HCT116 (cell line): ENCODE data around the gene TOPORS. TPM values are rescaled to one million over a fixed set of nuclear protein-coding genes. Genes with fewer than 3 reads are reported as not detected.

Experiments used
- ATAC-seq: fragments of 200-7000 bp; cut with Tn5 transposase; 2 replicates; pipeline ENCODE4 v1.9.1; 2020; ENCODE audit warnings: mild to moderate bottlenecking, moderate library complexity
- BruUV-seq: library from RNA; stranded (reverse); fragments of 400-500 nt; replicated peaks from 2 replicates; lab custom pipeline; 2021; lab: Mats Ljungman, UMichigan
- CTCF ChIA-PET: fragments of 300-600 bp; sonication (Branson Sonifier 250); formaldehyde crosslinking; loops from one replicate; lab custom pipeline; 2021; ENCODE audit warnings: antibody characterized with exemption; lab: Charles Lee
- POLR2A ChIA-PET: fragments of 300-600, 350-600 bp; sonication (Branson Sonifier 250); formaldehyde crosslinking; loops from one replicate; lab custom pipeline; 2021; ENCODE audit warnings: antibody characterized with exemption; lab: Charles Lee
- RAD21 ChIA-PET, 2 experiments: fragments of 300-600 bp; sonication (Branson Sonifier 250); formaldehyde crosslinking; loops; one replicate each; lab custom pipeline; 2023; ENCODE audit warnings: low total read pairs in 2 of 2; ENCODE audit not compliant: uncharacterized antibody in 2 of 2, unreplicated experiment in 2 of 2, low non-redundant PET in 1 of 2; lab: Charles Lee
- DNase-seq: peaks from one replicate; pipeline ENCODE4 v3.0.0-alpha.2; 2010; ENCODE audit warnings: low read depth, low spot score
- H2AFZ ChIP-seq: fragments of 200-600 bp; shearing (Covaris generic), sonication (generic); 2 replicates; pipeline ENCODE4 v1.6.1; 2017; ENCODE audit warnings: low read depth, mixed run types, mixed read lengths, antibody characterized with exemption, low read length; ENCODE audit not compliant: poor library complexity, severe bottlenecking
- H3K27ac ChIP-seq: 2 replicates; pipeline ENCODE4 v1.5.1; 2012; ENCODE audit warnings: low read depth, low read length
- H3K27me3 ChIP-seq: fragments of 200-600 bp; sonication (generic); 2 replicates; pipeline ENCODE4 v1.6.1; 2016; ENCODE audit warnings: mixed run types, low read length, mixed read lengths; ENCODE audit not compliant: insufficient read depth
- H3K36me3 ChIP-seq, 2 experiments: fragments of 200-500 bp in 1 of 2; fragments of 200-600 bp in 1 of 2; sonication (Bioruptor generic) in 1 of 2; sonication (generic) in 1 of 2; 2 replicates each; pipeline versions ENCODE4 v1.5.1 to v1.6.1; 2014 to 2016; ENCODE audit warnings: low read length in 2 of 2, inconsistent platforms in 1 of 2, mixed read lengths in 1 of 2, mixed run types in 1 of 2; ENCODE audit not compliant: insufficient read depth in 2 of 2, control insufficient read depth in 1 of 2
- H3K4me1 ChIP-seq, 2 experiments: fragments of 200-600 bp in 1 of 2; sonication (generic) in 1 of 2; 2 replicates each; pipeline versions ENCODE4 v1.5.1 to v1.6.1; 2012 to 2017; ENCODE audit warnings: low read length in 2 of 2, inconsistent platforms in 1 of 2, mild to moderate bottlenecking in 1 of 2, mixed read lengths in 1 of 2, mixed run types in 1 of 2, moderate library complexity in 1 of 2; ENCODE audit not compliant: insufficient read depth in 2 of 2, control insufficient read depth in 1 of 2
- H3K4me2 ChIP-seq: fragments of 200-600 bp; sonication (generic); 2 replicates; pipeline ENCODE4 v1.6.1; 2017; ENCODE audit warnings: mixed run types, low read length, mixed read lengths
- H3K4me3 ChIP-seq, 2 experiments: fragments of 200-600 bp in 1 of 2; sonication (generic) in 1 of 2; replicated peaks in 1 of 2; 2 replicates each; pipeline ENCODE4 v1.5.1; 2011 to 2016; ENCODE audit warnings: low read length in 2 of 2, control low read depth in 1 of 2, low read depth in 1 of 2, mild to moderate bottlenecking in 1 of 2, mixed read lengths in 1 of 2, mixed run types in 1 of 2
- H3K79me2 ChIP-seq: fragments of 200-600 bp; sonication (generic); 2 replicates; pipeline ENCODE4 v1.6.1; 2017; ENCODE audit warnings: mild to moderate bottlenecking, mixed run types, low read length, moderate library complexity, mixed read lengths; ENCODE audit not compliant: insufficient read depth
- H3K9ac ChIP-seq: fragments of 200-600 bp; sonication (generic); 2 replicates; pipeline ENCODE4 v1.6.1; 2016; ENCODE audit warnings: low read length, mixed read lengths
- H3K9me2 ChIP-seq: fragments of 200-600 bp; sonication (generic), shearing (Covaris generic); 2 replicates; pipeline ENCODE4 v1.6.1; 2017; ENCODE audit warnings: mixed run types, mild to moderate bottlenecking, moderate library complexity; ENCODE audit not compliant: insufficient read depth
- H3K9me3 ChIP-seq, 2 experiments: fragments of 200-500 bp in 1 of 2; fragments of 200-600 bp in 1 of 2; sonication (Bioruptor generic) in 1 of 2; sonication (generic) in 1 of 2; 2 replicates each; pipeline ENCODE4 v1.6.1; 2014 to 2017; ENCODE audit warnings: low read length in 2 of 2, mixed read lengths in 2 of 2, inconsistent platforms in 1 of 2, low read depth in 1 of 2, mild to moderate bottlenecking in 1 of 2, mixed run types in 1 of 2, moderate library complexity in 1 of 2; ENCODE audit not compliant: control insufficient read depth in 1 of 2, insufficient read depth in 1 of 2
- H4K20me1 ChIP-seq: fragments of 200-600 bp; sonication (generic), shearing (Covaris generic); 2 replicates; pipeline ENCODE4 v1.6.1; 2017; ENCODE audit warnings: mixed run types, mild to moderate bottlenecking, moderate library complexity; ENCODE audit not compliant: insufficient read depth
- EGR1 ChIP-seq: IDR thresholded peaks from 2 replicates; pipeline ENCODE4 v1.6.1; 2012; ENCODE audit warnings: low read depth
- EZH2 ChIP-seq: fragments of 200-600 bp; sonication (generic); IDR thresholded peaks from 2 replicates; pipeline ENCODE4 v1.6.1; 2017; ENCODE audit warnings: antibody characterized with exemption, mixed run types
- JUND ChIP-seq: IDR thresholded peaks from 2 replicates; pipeline ENCODE4 v1.6.1; 2012
- POLR2A ChIP-seq: IDR thresholded peaks from 2 replicates; pipeline ENCODE4 v1.7.0; 2011; ENCODE audit warnings: borderline replicate concordance; ENCODE audit not compliant: insufficient read depth, insufficient read length; ENCODE audit errors: extremely low read depth
- RAD21 ChIP-seq: IDR thresholded peaks from 2 replicates; pipeline ENCODE4 v1.6.1; 2012; ENCODE audit warnings: low read depth, mild to moderate bottlenecking
- SIN3A ChIP-seq: IDR thresholded peaks from 2 replicates; pipeline ENCODE4 v1.6.1; 2012; ENCODE audit warnings: low read depth
- SP1 ChIP-seq: IDR thresholded peaks from 2 replicates; pipeline ENCODE4 v1.6.1; 2012; ENCODE audit warnings: low read depth
- TCF7L2 ChIP-seq: IDR thresholded peaks from 2 replicates; pipeline ENCODE4 v1.7.0; 2011; ENCODE audit warnings: borderline replicate concordance, inconsistent platforms; ENCODE audit not compliant: insufficient read depth, insufficient read length; ENCODE audit errors: extremely low read depth
- ZFX ChIP-seq: fragments of 450-650 bp; IDR thresholded peaks from 2 replicates; pipeline ENCODE4 v1.6.1; 2017
- intact Hi-C: fragments of 100-400 bp; cut with micrococcal nuclease; formaldehyde crosslinking; loops from 2 replicates; pipeline ENCODE4 v1.10.0; 2022
- total RNA-seq: library from RNA; stranded (reverse); gene quantifications from one replicate; pipeline ENCODE4 v1.2.1, GENCODE V29; 2021; ENCODE audit not compliant: unreplicated experiment
- TF ChIP-seq, protein P1 (sequence below): IDR thresholded peaks from 2 replicates; pipeline ENCODE4 v1.6.1; 2011; ENCODE audit warnings: mild to moderate bottlenecking, low read length, moderate library complexity; ENCODE audit not compliant: insufficient replicate concordance; ENCODE audit errors: extremely low read depth
- TF ChIP-seq, protein P2 (sequence below): IDR thresholded peaks from 2 replicates; pipeline ENCODE4 v1.6.1; 2012
- TF ChIP-seq, protein P3 (sequence below), 3 experiments: fragments of 200-600 bp in 1 of 3; sonication (generic) in 1 of 3; IDR thresholded peaks in 2 of 3; conservative IDR thresholded peaks in 1 of 3; 2 replicates each; pipeline ENCODE4 v1.5.1; 2012 to 2017; ENCODE audit warnings: low read depth in 2 of 3, low read length in 2 of 3, antibody characterized with exemption in 1 of 3, borderline replicate concordance in 1 of 3, control low read depth in 1 of 3, mild to moderate bottlenecking in 1 of 3, mixed read lengths in 1 of 3, mixed run types in 1 of 3, moderate library complexity in 1 of 3; ENCODE audit not compliant: insufficient read depth in 1 of 3

The TOPORS gene
- total RNA-seq, 1 experiment from 2014 or later = 12.7 TPM

DNA sequence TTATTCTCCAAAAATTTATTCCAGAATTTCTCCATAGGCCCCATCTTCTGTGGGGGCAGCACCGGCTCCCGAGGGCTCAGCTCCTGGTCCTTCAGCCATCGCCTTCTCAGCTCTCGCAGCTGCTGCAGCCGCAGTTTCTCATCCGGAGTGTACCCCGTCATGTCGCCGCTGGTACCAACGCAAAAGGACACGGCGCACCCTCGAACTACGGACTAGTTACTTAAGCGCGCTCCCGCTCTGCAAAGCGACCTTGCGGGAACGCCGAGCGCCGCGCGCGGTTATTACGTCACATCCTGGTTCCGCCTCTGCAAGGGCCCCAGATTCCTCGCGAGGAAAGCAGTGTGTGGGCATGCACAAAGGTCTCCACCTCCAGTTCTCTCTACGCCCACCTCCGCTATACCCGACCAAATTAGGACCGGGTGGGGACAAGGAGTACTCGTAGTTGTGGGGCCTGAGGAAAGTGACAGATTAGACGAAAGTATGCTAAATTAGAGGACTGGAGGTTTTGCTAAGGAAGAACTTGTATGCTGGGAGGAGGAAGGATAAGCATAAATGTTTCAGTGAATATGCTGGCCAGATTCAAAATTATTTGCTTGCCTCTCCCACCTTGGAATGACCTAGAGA lies 20.6 kb upstream of the TOPORS start, which contains the start of gene NDUFB6 (continued):
- TF ChIP-seq POLR2A (peak; percentile 87), ZFX (peak; percentile 48; the same call in 1 of the 2 replicates), RAD21 (no peak), SP1 (peak; percentile 45; the same call in 1 of the 2 replicates)
- TF ChIP-seq, protein P1, sequence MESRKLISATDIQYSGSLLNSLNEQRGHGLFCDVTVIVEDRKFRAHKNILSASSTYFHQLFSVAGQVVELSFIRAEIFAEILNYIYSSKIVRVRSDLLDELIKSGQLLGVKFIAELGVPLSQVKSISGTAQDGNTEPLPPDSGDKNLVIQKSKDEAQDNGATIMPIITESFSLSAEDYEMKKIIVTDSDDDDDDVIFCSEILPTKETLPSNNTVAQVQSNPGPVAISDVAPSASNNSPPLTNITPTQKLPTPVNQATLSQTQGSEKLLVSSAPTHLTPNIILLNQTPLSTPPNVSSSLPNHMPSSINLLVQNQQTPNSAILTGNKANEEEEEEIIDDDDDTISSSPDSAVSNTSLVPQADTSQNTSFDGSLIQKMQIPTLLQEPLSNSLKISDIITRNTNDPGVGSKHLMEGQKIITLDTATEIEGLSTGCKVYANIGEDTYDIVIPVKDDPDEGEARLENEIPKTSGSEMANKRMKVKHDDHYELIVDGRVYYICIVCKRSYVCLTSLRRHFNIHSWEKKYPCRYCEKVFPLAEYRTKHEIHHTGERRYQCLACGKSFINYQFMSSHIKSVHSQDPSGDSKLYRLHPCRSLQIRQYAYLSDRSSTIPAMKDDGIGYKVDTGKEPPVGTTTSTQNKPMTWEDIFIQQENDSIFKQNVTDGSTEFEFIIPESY = peak; percentile 93
- TF ChIP-seq, all 23 proteins: peak for 13

DNA sequence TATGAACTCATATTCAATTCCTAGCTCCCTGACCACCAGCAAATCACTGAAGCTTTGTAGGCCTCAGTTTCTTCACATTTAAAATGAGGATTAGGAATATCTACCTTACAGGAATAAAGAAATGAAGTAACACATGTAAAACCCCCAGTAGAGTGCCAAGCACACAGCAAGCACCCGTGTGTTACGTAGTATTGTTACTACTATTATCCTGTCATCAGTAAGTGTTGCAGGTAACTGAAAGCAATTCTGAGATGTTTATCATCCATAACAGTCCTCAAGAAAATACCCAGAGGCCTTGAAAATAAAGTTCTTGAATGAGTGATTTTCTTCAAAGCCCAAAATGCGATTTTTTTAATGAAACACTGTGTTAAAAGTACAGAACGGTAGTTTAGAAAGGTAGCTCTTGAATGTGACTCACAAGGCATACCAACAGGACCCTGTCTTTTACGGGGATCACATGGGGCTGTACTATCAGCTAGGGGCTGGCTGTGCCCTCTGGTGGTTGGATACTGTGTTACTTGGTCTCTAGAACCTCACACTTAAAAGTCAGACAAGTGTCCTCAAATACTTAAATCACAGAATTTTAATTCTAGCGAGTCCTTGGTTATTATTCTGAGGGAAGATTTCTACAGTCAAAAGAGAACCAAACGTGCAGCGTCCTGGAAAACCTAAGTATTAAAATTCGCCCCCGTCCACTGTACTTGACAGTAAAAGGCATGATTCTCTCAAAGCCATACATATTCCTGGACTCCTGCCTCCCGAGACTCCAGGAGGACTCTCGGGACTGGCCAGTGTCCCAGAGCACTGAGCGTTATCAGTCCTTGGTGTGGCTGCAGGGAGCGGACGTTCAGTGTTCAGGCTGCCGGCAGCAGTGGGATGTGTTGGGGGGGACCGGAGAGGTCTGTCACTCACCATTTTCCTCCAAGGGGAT lies 19.8 kb upstream of the TOPORS start:
- ChIA-PET RAD21 (interaction anchor here (1.0 to 1.5 kb wide), 4 partner anchors 46 to 193 kb away, joined by 3 to 18 read pairs (median 6); partner anchors contain the start of gene ACO1 (in 1 of the 2)), CTCF (interaction anchor here (0.6 to 13.3 kb wide), 10 partner anchors 9 to 194 kb away, joined by 3 to 553 read pairs (median 6); partner anchors contain the start of genes ACO1 and RIGI), POLR2A (interaction anchor here (0.8 to 0.9 kb wide), 2 partner anchors 193 to 194 kb away, joined by 4 read pairs; no protein-coding TSS in a partner anchor)
- Histone ChIP-seq H3K4me3 (peak overlapping the region; percentile 86 to 89), H3K4me2 (peak overlapping the region; percentile 88), H3K9me2 (no peaks in the 10 kb centered on the region), H4K20me1 (no peaks in the 10 kb centered on the region), H3K79me2 (peaks cover 54% of the 10 kb centered on the region), H2AFZ (no peak overlapping the region), H3K36me3 (peaks cover 0 to 9% of the 10 kb centered on the region in 2 experiments; a peak in 3 of 4 replicates), H3K4me1 (peaks cover 4 to 15% of the 10 kb centered on the region in 2 experiments; a peak in 3 of 4 replicates), H3K9ac (peak overlapping the region; percentile 84), H3K9me3 (no peaks in the 10 kb centered on the region), H3K27ac (peak overlapping the region; percentile 80), H3K27me3 (no peaks in the 10 kb centered on the region)
- DNase-seq (peak; percentile 67), ATAC-seq (peak; percentile 85)
- TSS peak; percentile 60 for BruUV-seq
- intact Hi-C loops = loop anchor here (1.0 to 2.0 kb wide), 2 partner anchors 45 to 193 kb away; partner anchors contain the start of gene RIGI
- no peak for TF ChIP-seq EZH2
- TF ChIP-seq SIN3A = no peak
- TF ChIP-seq ZFX = no peak
- no peak for TF ChIP-seq TCF7L2
- peak; percentile 73 for TF ChIP-seq RAD21
- TF ChIP-seq JUND = no peak
- TF ChIP-seq, protein P2, sequence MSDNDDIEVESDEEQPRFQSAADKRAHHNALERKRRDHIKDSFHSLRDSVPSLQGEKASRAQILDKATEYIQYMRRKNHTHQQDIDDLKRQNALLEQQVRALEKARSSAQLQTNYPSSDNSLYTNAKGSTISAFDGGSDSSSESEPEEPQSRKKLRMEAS = peak; percentile 60; the same call in 1 of the 2 replicates
- TF ChIP-seq, protein P3, sequence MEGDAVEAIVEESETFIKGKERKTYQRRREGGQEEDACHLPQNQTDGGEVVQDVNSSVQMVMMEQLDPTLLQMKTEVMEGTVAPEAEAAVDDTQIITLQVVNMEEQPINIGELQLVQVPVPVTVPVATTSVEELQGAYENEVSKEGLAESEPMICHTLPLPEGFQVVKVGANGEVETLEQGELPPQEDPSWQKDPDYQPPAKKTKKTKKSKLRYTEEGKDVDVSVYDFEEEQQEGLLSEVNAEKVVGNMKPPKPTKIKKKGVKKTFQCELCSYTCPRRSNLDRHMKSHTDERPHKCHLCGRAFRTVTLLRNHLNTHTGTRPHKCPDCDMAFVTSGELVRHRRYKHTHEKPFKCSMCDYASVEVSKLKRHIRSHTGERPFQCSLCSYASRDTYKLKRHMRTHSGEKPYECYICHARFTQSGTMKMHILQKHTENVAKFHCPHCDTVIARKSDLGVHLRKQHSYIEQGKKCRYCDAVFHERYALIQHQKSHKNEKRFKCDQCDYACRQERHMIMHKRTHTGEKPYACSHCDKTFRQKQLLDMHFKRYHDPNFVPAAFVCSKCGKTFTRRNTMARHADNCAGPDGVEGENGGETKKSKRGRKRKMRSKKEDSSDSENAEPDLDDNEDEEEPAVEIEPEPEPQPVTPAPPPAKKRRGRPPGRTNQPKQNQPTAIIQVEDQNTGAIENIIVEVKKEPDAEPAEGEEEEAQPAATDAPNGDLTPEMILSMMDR (IDR thresholded peaks at IDR 0.05 in 2 of 3, conservative IDR thresholded peaks at IDR 0.05 in 1 of 3; ENCODE audit: borderline replicate concordance in 1 of 3, insufficient read depth in 1 of 3, low read depth in 2 of 3, low read length in 2 of 3) = peak; percentile 77 to 82 (median 82)
- no peak for TF ChIP-seq POLR2A
- TF ChIP-seq, protein P1 = no peak
- no peak for TF ChIP-seq EGR1
- TF ChIP-seq SP1 = no peak; the same call in 1 of the 2 replicates
